IPS DF 6.9 (cell line): ENCODE data around the gene B3GALT6.
"Not testable (repeated sequence)": the region's sequence is repeated elsewhere in the genome, so short reads cannot be mapped to it uniquely, and the experiment has no call there.

ENCODE experiments used
- DNase-seq: peaks from one replicate; pipeline ENCODE4 v3.0.0-alpha.2; 2013; ENCODE audit warnings: low read depth, low spot score
- H3K27ac ChIP-seq: one replicate; pipeline ENCODE4 v1.5.1; 2013; ENCODE audit warnings: low read length, control low read depth
- H3K27me3 ChIP-seq: 2 replicates; pipeline ENCODE4 v1.6.1; 2013; ENCODE audit warnings: mild to moderate bottlenecking, low read length; ENCODE audit not compliant: control insufficient read depth, insufficient read depth
- H3K36me3 ChIP-seq: 2 replicates; pipeline ENCODE4 v1.6.1; 2013; ENCODE audit warnings: low read length; ENCODE audit not compliant: control insufficient read depth, insufficient read depth
- H3K4me1 ChIP-seq: 2 replicates; pipeline ENCODE4 v1.6.1; 2013; ENCODE audit warnings: low read length; ENCODE audit not compliant: control insufficient read depth, insufficient read depth
- H3K4me3 ChIP-seq: 2 replicates; pipeline ENCODE4 v1.5.1; 2013; ENCODE audit warnings: mild to moderate bottlenecking, low read length
- H3K9me3 ChIP-seq: 2 replicates; pipeline ENCODE4 v1.6.1; 2013; ENCODE audit warnings: low read length, inconsistent platforms; ENCODE audit not compliant: control insufficient read depth, insufficient read depth
- WGBS: extraction: QIAGEN DNeasy Blood & Tissue Kit; methylation state at CpG from one replicate; pipeline ENCODE4 v1.1.7; 2013; ENCODE audit warnings: mixed read lengths, missing lambda C conversion rate; ENCODE audit not compliant: insufficient read length, insufficient coverage; 5-methylcytosine and 5-hydroxymethylcytosine counted together

The B3GALT6 gene

GRCh38 chr1:1248009-1248913, 16.2 kb downstream of the B3GALT6 start:
- not testable (repeated sequence) for H3K4me1 ChIP-seq, H3K9me3 ChIP-seq, DNase-seq, H3K27me3 ChIP-seq, H3K4me3 ChIP-seq, H3K27ac ChIP-seq, H3K36me3 ChIP-seq
- no CpG with 5 or more reads among the region's 21 CpGs for WGBS

GRCh38 chr1:1250786-1251284, 18.8 kb downstream of the B3GALT6 start:
- no peak for DNase-seq
- Histone ChIP-seq H3K4me1 (peaks cover 8% of the 10 kb centered on the region), H3K4me3 (no peak overlapping the region), H3K9me3 (no peaks in the 10 kb centered on the region), H3K27me3 (no peaks in the 10 kb centered on the region; the same call in 1 of the 2 replicates), H3K36me3 (peaks cover 21% of the 10 kb centered on the region), H3K27ac (no peak overlapping the region)
- WGBS, result no CpG with 5 or more reads among the region's 16 CpGs

GRCh38 chr1:1253314-1253713, 21.3 kb downstream of the B3GALT6 start:
- no CpG with 5 or more reads among the region's 12 CpGs for WGBS

GRCh38 chr1:1253972-1254666, 22.1 kb downstream of the B3GALT6 start:
- WGBS, result no CpG with 5 or more reads among the region's 50 CpGs
- peaks cover 24% of the 10 kb centered on the region for H3K36me3 ChIP-seq
- peaks cover 8% of the 10 kb centered on the region for H3K4me1 ChIP-seq
- no peak overlapping the region for H3K4me3 ChIP-seq
- no peaks in the 10 kb centered on the region for H3K9me3 ChIP-seq
- no peak for DNase-seq
- H3K27me3 ChIP-seq, result no peaks in the 10 kb centered on the region
- H3K27ac ChIP-seq, result no peak overlapping the region

More at GRCh38 chr1:1253314-1253713, 21.3 kb downstream of the B3GALT6 start:
- H3K4me1 ChIP-seq, result peaks cover 4% of the 10 kb centered on the region
- no peak overlapping the region for H3K27ac ChIP-seq
- no peak overlapping the region for H3K4me3 ChIP-seq
- no peak for DNase-seq
- peaks cover 21% of the 10 kb centered on the region for H3K36me3 ChIP-seq
- no peaks in the 10 kb centered on the region for H3K9me3 ChIP-seq
- H3K27me3 ChIP-seq, result no peaks in the 10 kb centered on the region

- peaks cover 26% of the 10 kb centered on the region for H3K36me3 ChIP-seq
- H3K27ac ChIP-seq, result no peak overlapping the region
- H3K4me1 ChIP-seq, result peaks cover 8% of the 10 kb centered on the region
- no peak overlapping the region for H3K4me3 ChIP-seq
- WGBS, result no CpG with 5 or more reads among the region's 21 CpGs
- DNase-seq, result no peak
- H3K9me3 ChIP-seq, result no peaks in the 10 kb centered on the region
- H3K27me3 ChIP-seq, result no peaks in the 10 kb centered on the region
Observed at GRCh38 chr1:1254667-1254998, 22.6 kb downstream of the B3GALT6 start.

- Histone ChIP-seq H3K4me3 (no peak overlapping the region), H3K27me3 (no peaks in the 10 kb centered on the region), H3K9me3 (no peaks in the 10 kb centered on the region), H3K4me1 (peaks cover 8% of the 10 kb centered on the region), H3K36me3 (peaks cover 29% of the 10 kb centered on the region), H3K27ac (no peak overlapping the region)
- DNase-seq, result no peak
- WGBS, result no CpG with 5 or more reads among the region's 26 CpGs
Observed at GRCh38 chr1:1255078-1255477, 23.0 kb downstream of the B3GALT6 start.

GRCh38 chr1:1255611-1256010, 23.6 kb downstream of the B3GALT6 start:
- peaks cover 29% of the 10 kb centered on the region for H3K36me3 ChIP-seq
- no peak overlapping the region for H3K4me3 ChIP-seq
- no peak for DNase-seq
- no peaks in the 10 kb centered on the region for H3K9me3 ChIP-seq
- WGBS, result no CpG with 5 or more reads among the region's 10 CpGs
- no peaks in the 10 kb centered on the region for H3K27me3 ChIP-seq
- H3K4me1 ChIP-seq, result peaks cover 8% of the 10 kb centered on the region
- no peak overlapping the region for H3K27ac ChIP-seq

- no peak for DNase-seq
- H3K27ac ChIP-seq, result no peak overlapping the region
- H3K36me3 ChIP-seq, result peaks cover 36% of the 10 kb centered on the region
Observed at GRCh38 chr1:1256956-1257871, 25.2 kb downstream of the B3GALT6 start.

GRCh38 chr1:1259119-1259488, 27.1 kb downstream of the B3GALT6 start:
- Histone ChIP-seq H3K4me3 (no peak overlapping the region), H3K9me3 (no peaks in the 10 kb centered on the region), H3K27me3 (no peaks in the 10 kb centered on the region), H3K27ac (no peak overlapping the region), H3K4me1 (peaks cover 8% of the 10 kb centered on the region), H3K36me3 (peaks cover 37% of the 10 kb centered on the region)
- DNase-seq, result no peak
- WGBS, result no CpG with 5 or more reads among the region's 22 CpGs

More at GRCh38 chr1:1256956-1257871, 25.2 kb downstream of the B3GALT6 start:
- no peaks in the 10 kb centered on the region for H3K9me3 ChIP-seq
- no peak overlapping the region for H3K4me3 ChIP-seq
- no CpG with 5 or more reads among the region's 31 CpGs for whole genome bisulfite sequencing
- peaks cover 8% of the 10 kb centered on the region for H3K4me1 ChIP-seq
- H3K27me3 ChIP-seq, result no peaks in the 10 kb centered on the region

- H3K27ac ChIP-seq, result no peak overlapping the region
- no peak for DNase-seq
- no peaks in the 10 kb centered on the region for H3K27me3 ChIP-seq
- H3K36me3 ChIP-seq, result peaks cover 39% of the 10 kb centered on the region
- no peaks in the 10 kb centered on the region for H3K9me3 ChIP-seq
- H3K4me3 ChIP-seq, result no peak overlapping the region
- peaks cover 8% of the 10 kb centered on the region for H3K4me1 ChIP-seq
- no CpG with 5 or more reads among the region's 18 CpGs for WGBS
Observed at GRCh38 chr1:1259540-1259939, 27.5 kb downstream of the B3GALT6 start.
